Measurements from ENCODE around the gene INO80C.

- TF ChIP-seq POLR2A (IDR thresholded peaks at IDR 0.05; ENCODE audit: low read length), result no peak
- TF ChIP-seq GATA1 (IDR thresholded peaks at IDR 0.05; ENCODE audit: low read depth, low read length), result no peak
Observed at GRCh38 chr18:35510076-35510651, 12.4 kb upstream of the INO80C start.
